GM18907 (cell line): ENCODE results near the gene TSHZ2.
"Not testable (repeated sequence)": the region's sequence is repeated elsewhere in the genome, so short reads cannot be mapped to it uniquely, and the experiment has no call there.

Experiments
- ATAC-seq: cut with Tn5 transposase; IDR thresholded peaks from one replicate; pipeline ENCODE4 v1.9.1; 2021; ENCODE audit warnings: mild to moderate bottlenecking, moderate library complexity; ENCODE audit not compliant: unreplicated experiment

TSHZ2 gene

DNA sequence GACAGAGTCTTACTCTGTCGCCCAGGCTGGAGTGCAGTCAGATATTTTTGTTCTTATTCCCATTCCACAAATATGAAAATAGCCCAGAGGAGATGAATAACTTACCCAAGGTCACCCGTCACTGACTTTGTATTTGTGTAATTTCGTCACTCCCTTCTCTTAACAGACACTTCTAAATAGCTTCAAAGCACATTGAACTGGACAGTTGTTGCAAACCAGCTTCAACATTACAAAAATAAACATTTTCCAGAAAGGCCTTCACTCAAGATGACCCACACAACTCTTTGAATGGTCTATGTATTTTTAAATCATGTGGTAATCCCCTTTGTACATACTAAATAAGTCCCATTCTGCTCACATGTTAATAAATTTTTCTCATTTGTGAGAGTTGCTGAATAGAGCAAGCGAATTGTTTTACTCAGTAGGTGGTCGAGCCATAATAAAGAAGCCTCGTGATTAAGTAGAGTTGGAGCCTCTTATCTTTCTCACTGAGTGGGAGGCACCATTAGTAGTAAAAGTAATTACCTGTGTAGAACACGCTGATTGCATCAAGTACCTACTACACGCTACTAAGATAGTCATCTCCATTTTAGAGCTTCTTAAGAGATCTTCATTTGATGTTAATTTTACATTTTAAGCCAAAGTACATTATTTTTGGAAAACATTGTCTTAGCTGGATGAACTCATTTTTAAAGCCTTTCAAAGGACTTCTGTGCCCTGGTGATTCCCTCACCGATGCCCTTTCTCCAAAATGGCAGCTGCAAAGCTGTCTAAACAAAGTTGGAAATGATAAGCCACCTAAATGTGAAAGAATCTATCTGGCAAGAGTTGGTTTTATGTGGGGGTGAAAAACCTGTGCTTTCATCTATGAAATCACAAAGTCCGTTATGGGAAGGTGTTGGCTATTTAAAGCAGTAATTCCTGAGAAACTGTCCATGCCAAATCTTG is 110.0 kb downstream of the TSHZ2 start:
- ATAC-seq: no peak

DNA sequence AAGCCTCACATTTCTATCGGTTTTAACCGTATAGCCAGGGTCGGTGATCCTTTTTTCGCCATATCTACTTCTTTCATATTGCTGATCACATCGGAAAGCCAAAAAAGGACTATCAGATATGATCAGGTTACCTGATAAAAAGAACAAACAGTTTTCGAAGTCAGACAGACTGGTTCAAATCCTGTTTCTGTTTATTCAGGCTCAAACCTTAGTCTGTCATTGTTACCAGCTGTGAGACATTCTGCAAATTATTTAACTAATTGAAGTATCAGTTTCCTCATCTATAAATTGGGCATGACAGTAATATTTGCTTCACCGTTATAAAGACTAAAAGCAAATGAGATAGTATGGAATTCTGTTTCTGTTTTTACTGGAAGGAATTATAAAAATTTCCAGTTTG is 111.3 kb downstream of the TSHZ2 start:
- ATAC-seq: no peak

DNA sequence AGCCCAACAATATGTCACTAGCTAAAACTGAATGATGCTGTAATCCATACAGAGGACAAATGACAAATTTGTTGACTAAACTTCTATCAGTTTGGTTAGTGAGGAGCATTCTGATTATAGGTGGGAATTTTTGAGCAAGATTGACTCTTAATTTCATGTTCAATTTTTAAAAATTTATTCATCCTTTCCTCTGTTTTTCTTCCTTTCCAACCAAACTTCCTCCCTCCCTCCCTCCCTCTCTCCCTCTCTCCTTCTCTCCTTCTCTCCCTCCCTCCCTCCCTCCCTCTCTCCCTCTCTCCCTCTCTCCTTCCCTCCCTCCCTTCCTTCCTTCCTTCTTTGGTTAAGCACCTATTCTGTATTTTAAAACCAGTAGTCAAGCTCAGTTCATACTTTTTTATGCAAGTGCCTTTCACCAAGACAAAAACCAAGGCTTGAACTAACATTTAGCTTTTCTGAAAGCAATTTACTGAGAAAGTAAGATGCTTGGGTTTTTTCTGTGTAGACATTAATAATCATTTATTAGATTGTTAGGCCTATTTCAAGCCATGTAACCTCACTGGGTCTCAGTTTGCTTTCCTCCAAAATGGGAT is 112.3 kb downstream of the TSHZ2 start:
- ATAC-seq: no peak

DNA sequence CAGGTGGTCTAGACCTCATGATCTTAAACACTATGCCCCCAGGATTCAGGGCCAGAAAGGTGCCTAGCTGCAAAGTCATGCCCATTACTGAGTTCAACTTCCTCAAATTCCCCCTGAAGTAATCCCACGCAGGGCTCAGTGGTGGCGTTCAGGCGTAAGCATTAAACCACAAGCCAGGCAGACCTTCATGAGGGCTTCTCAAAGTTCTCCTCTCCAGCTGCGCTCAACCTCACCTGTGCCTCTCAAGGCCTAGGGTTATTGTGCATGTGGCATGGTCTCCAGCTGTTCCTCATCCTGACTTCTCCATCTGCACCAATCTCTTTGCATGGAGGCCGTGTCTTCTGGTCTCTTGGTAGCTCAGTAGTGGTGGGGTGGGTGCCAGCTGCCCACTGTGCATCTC is 113.6 kb downstream of the TSHZ2 start:
- no peak for ATAC-seq

DNA sequence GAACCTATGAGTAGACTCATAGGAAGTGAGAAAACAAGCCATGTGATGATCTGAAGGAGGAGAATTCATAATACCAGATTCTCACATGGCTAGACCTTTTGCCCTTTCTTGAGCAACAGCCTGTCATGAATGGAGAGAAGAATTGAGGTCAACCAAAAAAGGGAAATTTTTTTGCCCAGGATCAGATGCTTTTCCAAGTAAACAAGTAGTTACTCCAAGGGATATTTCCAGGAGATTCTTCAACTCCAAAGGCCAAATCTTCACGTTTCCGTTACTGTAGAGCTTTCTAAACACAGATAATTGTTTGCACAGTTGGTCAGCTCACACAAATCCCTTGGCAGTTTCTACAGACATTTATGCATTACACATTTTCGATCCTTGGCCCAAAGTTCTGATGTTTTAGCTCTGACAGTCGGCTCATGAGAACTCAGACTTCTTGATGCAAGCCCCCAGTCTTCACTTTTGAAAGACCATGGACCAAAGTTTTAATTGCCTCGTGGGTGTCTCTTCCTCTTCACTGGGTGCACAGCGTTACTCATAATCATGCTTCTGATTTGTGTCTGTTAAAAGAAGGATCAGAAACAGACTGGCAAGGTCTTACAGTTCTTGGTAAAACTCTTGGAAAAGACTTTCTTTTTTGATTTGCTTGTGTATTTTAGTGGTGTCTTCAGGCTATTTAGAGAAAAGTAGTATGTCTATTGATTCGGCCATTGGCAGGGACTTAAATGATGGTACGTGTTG is 115.0 kb downstream of the TSHZ2 start:
- ATAC-seq: no peak

DNA sequence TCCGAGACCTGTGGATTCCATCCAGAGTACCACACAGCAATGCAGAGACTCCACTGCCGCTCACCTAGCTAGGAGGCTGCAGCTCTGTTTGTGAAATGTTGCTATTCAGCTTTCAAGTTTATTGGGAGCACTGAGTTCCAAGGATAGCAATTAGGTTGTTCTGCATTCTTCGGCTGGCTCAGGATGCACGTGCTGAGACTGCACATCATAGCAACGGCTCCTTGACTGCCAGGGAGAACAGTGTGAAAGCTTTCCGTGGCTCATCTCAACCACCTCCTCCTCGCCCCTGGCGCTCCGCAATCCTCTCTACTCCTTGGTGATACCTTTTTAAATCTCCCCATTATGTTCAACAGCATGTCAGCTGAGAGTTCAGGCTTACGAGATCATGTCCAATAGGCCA is 116.6 kb downstream of the TSHZ2 start:
- ATAC-seq: no peak

DNA sequence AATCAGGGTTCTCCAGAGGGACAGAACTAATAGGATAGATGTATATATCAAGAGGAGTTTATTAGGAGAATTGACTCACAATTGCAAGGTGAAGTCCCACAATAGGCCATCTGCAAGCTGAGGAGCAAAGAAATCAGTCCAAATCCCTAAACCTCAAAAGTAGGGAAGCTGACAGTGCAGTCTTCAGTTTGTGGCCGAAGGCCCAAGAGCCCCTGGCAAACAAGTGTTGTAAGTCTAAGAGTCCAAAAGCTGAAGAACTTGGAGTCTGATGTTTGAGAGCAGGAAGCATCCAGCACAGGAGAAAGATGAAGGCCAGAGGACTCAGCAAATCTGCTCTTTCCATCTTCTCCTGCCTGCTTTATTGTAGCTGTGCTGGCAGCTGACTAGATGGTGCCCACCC is 117.7 kb downstream of the TSHZ2 start:
- not testable (repeated sequence) for ATAC-seq

DNA sequence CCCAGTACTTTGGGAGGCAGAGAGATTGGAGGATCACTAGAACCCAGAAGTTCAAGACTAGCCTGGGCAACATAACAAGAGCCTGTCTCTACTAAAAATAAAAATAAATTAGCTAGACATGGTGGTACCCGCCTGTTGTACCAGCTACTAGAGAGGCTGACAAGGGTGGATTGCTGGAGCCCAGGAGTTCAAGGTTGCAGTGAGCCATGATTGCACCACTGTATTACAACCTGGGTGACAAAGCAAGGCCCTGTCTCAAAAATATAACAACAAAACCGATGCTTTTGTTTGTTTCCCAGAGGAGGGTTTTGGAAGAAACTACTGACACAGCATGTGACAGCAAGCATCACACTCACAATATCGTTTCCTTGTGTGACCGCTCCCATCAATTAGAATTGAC is 119.6 kb downstream of the TSHZ2 start:
- no peak for ATAC-seq

DNA sequence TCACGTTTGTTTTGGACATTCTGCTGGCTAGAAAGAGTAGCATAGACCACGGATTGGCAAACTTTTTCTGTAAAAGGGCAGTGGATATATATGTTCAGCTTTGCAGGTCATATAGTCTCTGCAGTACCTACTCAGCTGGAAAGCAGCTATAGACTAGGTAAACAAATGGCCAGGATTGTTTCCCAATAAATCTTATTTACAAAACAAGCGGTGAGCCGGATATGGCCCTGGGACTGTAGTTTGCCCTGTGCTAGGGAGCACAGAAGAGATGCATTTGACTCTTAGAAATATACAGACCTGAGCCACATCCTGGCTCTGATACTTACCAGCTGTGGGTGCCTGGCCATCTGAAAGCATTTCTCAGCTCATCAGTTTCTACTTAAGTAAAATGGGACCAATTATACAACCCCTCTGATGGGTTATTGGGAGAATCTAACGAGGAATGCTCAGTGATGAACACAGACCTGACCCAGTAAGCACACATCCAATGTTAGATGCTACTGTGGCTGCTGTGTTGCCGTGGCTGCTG is 120.7 kb downstream of the TSHZ2 start:
- no peak for ATAC-seq

DNA sequence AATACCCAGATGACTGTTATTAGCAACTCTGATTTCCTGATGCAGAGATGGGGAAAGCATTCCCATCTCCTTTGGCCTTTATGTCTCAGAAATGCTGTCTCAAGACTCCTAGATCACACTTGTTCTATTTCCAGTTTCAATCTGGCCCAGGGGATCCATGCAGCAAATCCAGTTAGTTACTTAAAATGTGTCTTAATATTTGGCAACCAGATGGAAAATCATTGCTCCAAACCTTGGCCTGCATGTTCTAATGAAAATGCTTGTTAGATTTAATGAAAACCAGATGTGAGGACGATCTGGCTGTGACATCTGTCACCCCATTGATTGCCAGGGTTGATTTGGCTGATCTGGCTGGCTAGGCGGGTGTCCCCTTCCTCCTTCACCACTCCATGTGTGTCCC is 125.2 kb downstream of the TSHZ2 start:
- ATAC-seq: no peak

DNA sequence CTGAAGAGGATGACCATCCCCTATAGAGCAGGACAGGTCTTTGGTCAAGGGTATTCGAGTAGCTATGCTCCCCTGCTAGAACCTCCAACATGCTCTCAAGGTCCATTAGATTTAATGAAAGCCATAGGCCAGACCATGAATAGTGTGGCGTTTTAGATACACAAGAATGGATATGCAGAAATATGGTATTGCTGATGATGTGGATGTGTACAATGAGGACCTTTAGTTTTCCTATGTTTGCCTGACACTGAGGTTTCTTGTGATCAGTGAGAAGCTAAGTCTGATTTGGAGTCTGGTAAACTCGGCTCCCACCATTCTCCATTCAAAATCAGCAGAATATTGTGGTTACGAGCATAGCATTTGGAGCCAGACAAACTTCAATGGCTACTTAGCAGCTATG is 125.6 kb downstream of the TSHZ2 start:
- ATAC-seq: no peak

DNA sequence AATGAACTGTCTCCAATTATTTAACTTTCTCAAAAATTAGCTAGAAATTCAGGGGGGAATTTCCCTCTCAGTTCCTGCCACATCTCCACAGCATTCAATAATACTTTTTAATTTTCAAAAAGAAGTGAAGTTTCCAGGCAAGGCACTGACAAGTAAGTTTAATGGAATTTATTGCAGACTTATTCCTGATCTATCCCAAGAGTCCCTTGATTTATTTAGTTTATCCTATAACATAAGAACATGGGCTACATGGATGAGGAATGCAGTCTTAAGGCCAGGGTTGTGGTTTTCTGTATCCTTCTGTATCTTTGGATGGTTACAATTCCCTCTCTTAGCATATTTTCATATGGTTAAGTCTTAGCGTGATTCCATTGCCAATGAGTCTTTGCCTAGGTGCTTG is 126.5 kb downstream of the TSHZ2 start:
- no peak for ATAC-seq

DNA sequence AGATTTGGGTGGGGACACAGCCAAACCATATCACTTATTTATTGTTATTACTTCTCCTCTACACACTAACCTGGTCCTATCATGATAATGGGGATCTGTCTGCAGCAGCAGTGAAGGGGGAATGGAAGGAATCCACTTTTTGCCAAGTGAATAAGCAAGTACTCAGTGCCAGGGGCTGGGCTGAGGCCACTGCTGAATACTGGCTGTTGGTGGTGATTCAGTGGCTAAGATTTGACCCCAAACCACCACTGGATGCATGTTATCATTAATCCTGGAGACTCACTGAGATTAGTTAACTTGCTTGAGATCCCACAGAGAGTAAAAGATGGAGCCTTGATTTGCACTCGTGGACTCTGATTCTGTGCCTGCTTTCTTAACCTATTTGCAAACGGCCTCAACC is 127.7 kb downstream of the TSHZ2 start:
- ATAC-seq: no peak

DNA sequence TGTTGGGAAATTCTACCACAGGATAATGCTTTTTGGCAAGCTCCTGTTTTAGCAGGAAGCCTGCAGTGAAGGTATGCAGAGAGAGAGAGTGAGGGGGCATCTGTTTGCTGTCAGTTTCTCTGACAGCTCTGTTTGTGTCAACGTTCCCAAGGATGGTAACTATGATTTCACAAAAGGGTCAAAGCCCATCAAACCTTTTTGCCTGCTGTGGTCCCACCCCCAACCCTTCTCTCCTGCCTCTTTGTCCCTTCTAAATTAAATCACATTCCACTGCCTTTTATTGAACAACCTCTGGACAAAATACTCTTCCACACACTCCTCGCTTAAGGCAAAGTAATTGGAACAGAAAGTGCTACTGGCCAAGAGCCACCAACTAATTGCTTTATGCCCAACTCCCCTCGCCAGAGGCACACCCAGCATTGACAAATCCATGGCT is 128.3 kb downstream of the TSHZ2 start:
- no peak for ATAC-seq

DNA sequence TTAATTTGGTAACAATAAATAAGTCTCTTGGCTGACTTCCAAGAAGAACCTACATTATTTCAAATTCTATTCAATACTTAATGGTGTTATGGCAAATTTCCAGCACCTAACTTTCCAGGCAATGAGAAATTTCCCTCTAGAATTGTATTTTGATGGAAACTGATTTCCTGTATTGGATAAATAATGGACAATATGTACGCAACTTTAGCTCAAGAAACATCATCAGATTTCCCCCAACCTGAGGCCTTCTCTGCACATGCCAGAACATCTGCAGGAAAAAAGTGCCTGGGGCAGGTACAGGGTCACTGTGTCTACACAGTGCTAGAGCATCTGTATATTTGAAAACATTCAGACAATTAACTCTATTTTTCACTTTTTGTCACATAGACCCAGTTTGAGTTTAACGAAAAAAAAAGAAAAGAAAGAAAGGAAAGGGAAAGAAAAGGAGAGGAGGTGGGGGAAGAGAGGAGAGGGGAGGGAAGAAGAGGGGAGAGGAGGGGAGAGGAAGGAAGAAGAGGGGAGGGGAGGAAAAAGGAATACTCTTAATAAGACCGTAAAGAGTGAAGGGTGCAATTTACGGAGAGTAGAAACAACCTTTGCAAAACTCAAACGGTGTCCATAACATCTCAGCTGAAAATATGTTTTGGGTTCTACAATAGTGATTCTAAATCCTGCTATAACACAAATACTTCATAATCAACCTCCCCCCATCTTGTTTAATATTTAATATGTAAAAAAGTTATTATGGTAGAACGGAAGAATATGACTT is 130.0 kb downstream of the TSHZ2 start:
- ATAC-seq: no peak

DNA sequence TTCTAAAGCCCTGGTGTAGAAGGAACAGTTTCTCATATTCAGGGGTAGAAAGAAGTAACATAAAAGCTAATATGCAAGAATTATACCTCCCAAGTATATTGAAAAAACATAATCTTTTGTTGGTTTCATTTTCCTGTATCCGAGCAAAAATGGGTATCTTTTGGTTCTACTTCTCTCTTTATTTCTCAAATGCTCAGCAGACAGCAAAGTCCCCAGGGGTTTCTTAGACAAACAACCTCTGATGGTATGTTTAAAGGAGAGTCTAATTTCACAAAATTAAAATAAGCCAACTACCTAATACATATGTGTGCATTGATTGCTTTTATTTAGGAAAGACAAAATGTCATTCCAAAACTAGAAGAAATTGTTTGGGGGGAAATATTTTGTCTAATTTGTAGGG is 131.0 kb downstream of the TSHZ2 start:
- ATAC-seq: no peak

DNA sequence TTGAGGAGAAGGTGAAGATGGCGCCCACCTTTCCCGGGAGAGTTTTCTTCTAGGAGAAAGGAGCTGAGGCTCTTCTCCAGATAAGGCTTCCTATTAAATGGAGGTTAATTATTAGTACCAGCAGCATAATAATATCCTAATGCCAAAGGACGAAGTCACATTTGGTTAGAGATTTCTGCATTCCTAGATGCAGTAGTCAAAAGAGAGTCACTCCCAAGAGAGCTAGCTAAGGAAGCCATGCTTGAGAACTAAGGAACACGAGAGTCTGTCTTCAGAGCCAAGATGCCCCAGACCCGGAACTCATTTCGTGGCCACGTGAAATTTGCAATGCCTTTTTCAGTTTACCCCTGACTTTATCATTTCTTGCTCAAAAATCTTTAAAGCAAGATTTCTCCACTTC is 132.7 kb downstream of the TSHZ2 start:
- no peak for ATAC-seq

DNA sequence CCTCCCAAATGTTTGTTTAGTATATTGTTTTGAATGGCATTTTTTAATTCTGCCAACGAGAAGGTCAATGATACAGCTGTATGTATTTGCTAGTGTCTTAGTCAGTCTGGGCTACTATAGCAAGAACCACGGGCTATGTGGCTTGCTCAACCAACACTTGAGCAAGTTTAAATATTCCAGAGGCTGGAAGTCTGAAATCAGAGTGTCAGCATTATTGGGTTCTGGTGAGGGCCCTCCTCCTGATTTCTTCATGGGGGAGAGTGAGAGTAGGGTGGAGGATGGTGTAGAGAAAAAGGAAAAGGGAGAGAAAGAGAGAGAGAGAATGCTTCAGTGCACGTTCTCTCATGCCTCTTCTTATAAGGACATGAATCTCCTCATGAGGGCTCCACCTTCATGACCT is 144.6 kb downstream of the TSHZ2 start:
- ATAC-seq: no peak

DNA sequence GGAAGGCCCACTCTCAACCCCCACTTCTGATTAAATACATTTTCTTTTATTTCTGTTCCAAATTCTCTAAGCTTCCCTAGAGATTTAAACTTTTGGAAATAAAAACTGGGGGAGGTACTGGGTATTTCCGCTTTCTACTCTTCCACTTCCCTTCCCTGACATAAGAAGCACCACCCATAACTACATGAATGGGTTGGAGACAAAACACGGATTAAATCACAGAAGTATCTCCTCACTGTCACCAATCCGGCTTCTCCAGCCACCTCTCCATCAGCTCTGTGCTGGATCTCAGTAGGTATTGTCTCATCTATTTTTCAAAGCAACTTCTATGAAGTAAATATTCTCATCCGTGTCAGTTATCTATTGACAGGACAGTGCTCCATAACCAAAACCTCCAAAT is 150.7 kb downstream of the TSHZ2 start:
- no peak for ATAC-seq

DNA sequence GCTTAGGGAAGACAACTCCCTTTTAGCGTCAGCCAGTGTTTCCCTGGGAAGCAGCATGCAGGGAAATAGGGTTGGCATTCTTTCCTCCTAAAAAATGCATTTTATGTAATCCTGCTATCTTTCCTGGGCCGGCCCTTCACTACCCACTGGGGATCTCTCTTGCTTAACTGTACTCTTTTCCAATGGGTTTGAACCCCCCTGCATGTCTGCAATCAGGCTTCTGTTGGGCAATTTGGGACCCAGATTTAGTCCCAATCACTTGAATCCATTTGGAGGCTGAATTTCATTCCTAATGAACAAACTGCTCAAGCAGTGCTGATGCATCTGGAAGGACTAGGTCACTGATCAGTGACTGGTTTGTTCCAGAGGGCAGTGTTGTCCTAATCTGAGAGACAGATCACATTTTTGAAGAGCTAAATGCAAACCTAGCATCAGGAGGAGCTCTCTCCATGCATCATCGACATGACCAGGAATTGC is 152.0 kb downstream of the TSHZ2 start:
- ATAC-seq: no peak

DNA sequence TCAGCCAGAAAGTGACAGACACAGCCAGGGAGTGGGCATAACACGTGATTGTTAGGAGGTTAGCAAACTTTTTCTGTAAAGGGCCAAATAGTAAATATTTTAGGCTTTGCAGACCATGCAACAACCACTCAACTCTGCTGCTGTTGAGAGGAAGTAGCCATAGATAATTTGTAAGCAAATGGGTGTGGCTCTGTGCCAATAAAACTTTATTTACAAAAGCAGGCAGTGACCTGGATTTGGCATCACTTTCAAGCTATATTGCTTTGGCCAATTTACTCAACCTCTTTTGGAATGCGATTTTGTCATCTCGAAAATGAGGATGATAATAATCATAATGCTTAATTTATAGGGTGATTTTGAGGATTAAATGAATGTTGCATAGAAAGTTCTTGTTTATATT is 152.6 kb downstream of the TSHZ2 start:
- no peak for ATAC-seq
